RWPE2 (cell line): ENCODE measurements around the gene COMMD1.

Experiments
- ATAC-seq: fragments of 200-7000 bp; cut with Tn5 transposase; 3 replicates; pipeline ENCODE4 v1.9.1; 2021; ENCODE audit warnings: low read depth
- DNase-seq: peaks from one replicate; pipeline ENCODE4 v3.0.0-alpha.2; 2020; ENCODE audit warnings: low spot score
- H3K27ac ChIP-seq: fragments of 450-650 bp; 2 replicates; pipeline ENCODE4 v1.5.1; 2017; ENCODE audit warnings: mild to moderate bottlenecking; ENCODE audit not compliant: poor library complexity, severe bottlenecking
- H3K27me3 ChIP-seq: fragments of 250-450 bp; sonication (Bioruptor Pico); 2 replicates; pipeline ENCODE4 v1.5.1; 2021; ENCODE audit warnings: mild to moderate bottlenecking, moderate library complexity; ENCODE audit not compliant: insufficient read depth, poor library complexity, severe bottlenecking
- H3K36me3 ChIP-seq: fragments of 250-450 bp; sonication (Bioruptor Pico); 2 replicates; pipeline ENCODE4 v1.5.1; 2020; ENCODE audit warnings: low read depth, mild to moderate bottlenecking, moderate library complexity
- H3K4me1 ChIP-seq: fragments of 250-450 bp; sonication (Bioruptor Pico); 2 replicates; pipeline ENCODE4 v1.5.1; 2021; ENCODE audit warnings: mild to moderate bottlenecking, moderate library complexity; ENCODE audit not compliant: insufficient read depth, poor library complexity, severe bottlenecking
- H3K4me3 ChIP-seq: fragments of 250-450 bp; sonication (Bioruptor Pico); 2 replicates; pipeline ENCODE4 v1.5.1; 2021; ENCODE audit warnings: mild to moderate bottlenecking, moderate library complexity; ENCODE audit not compliant: severe bottlenecking
- H3K9me3 ChIP-seq: fragments of 250-450 bp; sonication (Bioruptor Pico); 2 replicates; pipeline ENCODE4 v1.5.1; 2021; ENCODE audit warnings: mild to moderate bottlenecking, moderate library complexity; ENCODE audit not compliant: severe bottlenecking
- CTCF ChIP-seq: fragments of 450-650 bp; IDR thresholded peaks from one replicate; pipeline ENCODE4 v1.5.1; 2017; ENCODE audit warnings: mild to moderate bottlenecking, moderate library complexity; ENCODE audit not compliant: poor library complexity, severe bottlenecking

COMMD1 gene

GRCh38 chr2:62184512-62185230, 279.2 kb downstream of the COMMD1 start:
- H3K27me3 ChIP-seq: no peaks in the 10 kb centered on the region
- DNase-seq: no peak
- ATAC-seq: no peak
- H3K36me3 ChIP-seq: no peaks in the 10 kb centered on the region
- H3K27ac ChIP-seq: no peak overlapping the region
- no peaks in the 10 kb centered on the region for H3K9me3 ChIP-seq
- TF ChIP-seq CTCF: no peak
- H3K4me3 ChIP-seq: no peak overlapping the region
- no peaks in the 10 kb centered on the region for H3K4me1 ChIP-seq
